MG63 (cell line): ENCODE measurements around the gene ISLR. TPM values are rescaled to one million over a fixed set of nuclear protein-coding genes. Genes with fewer than 3 reads are reported as not detected.

ENCODE experiments used
- DNase-seq: peaks from one replicate; pipeline ENCODE4 v3.0.0-alpha.2; 2020
- H3K27me3 ChIP-seq: fragments of 250-450 bp; sonication (Bioruptor Pico); 2 replicates; pipeline ENCODE4 v1.5.1; 2020; ENCODE audit warnings: mild to moderate bottlenecking, moderate library complexity
- H3K36me3 ChIP-seq: fragments of 250-450 bp; sonication (Bioruptor Pico); 2 replicates; pipeline ENCODE4 v1.5.1; 2020; ENCODE audit warnings: mild to moderate bottlenecking, moderate library complexity
- H3K4me3 ChIP-seq: fragments of 250-450 bp; sonication (Bioruptor Pico); 2 replicates; pipeline ENCODE4 v1.5.1; 2020; ENCODE audit warnings: mild to moderate bottlenecking, moderate library complexity
- H3K9me3 ChIP-seq: fragments of 250-450 bp; sonication (Bioruptor Pico); 2 replicates; pipeline ENCODE4 v1.5.1; 2020; ENCODE audit warnings: mild to moderate bottlenecking, moderate library complexity
- total RNA-seq: library from RNA; depleted of rRNA; stranded (reverse); fragments of >200 nt; shearing (Covaris generic); gene quantifications from 2 replicates; pipeline ENCODE4 v1.2.3, GENCODE V29; 2014; ENCODE audit warnings: low replicate concordance

Gene ISLR
- total RNA-seq, 1 experiment from 2014 or later: not detected

DNA sequence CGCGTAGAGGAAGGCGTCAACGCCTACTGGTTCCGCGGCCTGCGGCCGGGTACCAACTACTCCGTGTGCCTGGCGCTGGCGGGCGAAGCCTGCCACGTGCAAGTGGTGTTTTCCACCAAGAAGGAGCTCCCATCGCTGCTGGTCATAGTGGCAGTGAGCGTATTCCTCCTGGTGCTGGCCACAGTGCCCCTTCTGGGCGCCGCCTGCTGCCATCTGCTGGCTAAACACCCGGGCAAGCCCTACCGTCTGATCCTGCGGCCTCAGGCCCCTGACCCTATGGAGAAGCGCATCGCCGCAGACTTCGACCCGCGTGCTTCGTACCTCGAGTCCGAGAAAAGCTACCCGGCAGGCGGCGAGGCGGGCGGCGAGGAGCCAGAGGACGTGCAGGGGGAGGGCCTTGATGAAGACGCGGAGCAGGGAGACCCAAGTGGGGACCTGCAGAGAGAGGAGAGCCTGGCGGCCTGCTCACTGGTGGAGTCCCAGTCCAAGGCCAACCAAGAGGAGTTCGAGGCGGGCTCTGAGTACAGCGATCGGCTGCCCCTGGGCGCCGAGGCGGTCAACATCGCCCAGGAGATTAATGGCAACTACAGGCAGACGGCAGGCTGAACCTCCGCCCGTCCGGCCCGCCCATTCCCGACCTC lies 39.0 kb upstream of the ISLR start:
- peak; percentile 35 for DNase-seq
- Histone ChIP-seq H3K27me3 (peaks cover 32% of the 10 kb centered on the region), H3K36me3 (no peaks in the 10 kb centered on the region), H3K9me3 (no peaks in the 10 kb centered on the region), H3K4me3 (no peak overlapping the region)

- H3K36me3 ChIP-seq: no peaks in the 10 kb centered on the region
- no peak overlapping the region; the same call in 1 of the 2 replicates for H3K4me3 ChIP-seq
- no peak for DNase-seq
- no peaks in the 10 kb centered on the region for H3K9me3 ChIP-seq
- H3K27me3 ChIP-seq: peaks cover 27% of the 10 kb centered on the region
Observed at GRCh38 chr15:74135041-74135565, 38.4 kb upstream of the ISLR start.

DNA sequence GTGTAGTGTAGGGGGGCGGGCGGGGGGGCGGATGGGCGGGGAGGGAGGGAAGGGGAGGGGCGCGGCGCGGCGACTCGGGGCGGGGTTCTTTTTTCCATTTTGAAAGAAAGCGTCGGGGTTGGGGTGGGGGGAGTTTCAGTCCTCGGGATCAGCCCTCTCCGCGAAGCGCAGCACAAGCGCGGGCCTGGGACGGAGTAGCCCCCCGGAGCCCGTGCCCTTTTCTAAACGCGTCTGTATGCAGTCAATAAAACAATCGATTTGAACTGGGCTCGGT lies 37.0 kb upstream of the ISLR start:
- Histone ChIP-seq H3K9me3 (no peaks in the 10 kb centered on the region), H3K27me3 (peaks cover 13% of the 10 kb centered on the region), H3K4me3 (peak overlapping the region; percentile 53), H3K36me3 (no peaks in the 10 kb centered on the region)
- no peak for DNase-seq

GRCh38 chr15:74136814-74137536 lies 36.5 kb upstream of the ISLR start:
- no peaks in the 10 kb centered on the region for H3K36me3 ChIP-seq
- H3K27me3 ChIP-seq: peaks cover 9% of the 10 kb centered on the region; the same call in 1 of the 2 replicates
- peak overlapping the region; percentile 53 for H3K4me3 ChIP-seq
- no peaks in the 10 kb centered on the region for H3K9me3 ChIP-seq
- no peak for DNase-seq

DNA sequence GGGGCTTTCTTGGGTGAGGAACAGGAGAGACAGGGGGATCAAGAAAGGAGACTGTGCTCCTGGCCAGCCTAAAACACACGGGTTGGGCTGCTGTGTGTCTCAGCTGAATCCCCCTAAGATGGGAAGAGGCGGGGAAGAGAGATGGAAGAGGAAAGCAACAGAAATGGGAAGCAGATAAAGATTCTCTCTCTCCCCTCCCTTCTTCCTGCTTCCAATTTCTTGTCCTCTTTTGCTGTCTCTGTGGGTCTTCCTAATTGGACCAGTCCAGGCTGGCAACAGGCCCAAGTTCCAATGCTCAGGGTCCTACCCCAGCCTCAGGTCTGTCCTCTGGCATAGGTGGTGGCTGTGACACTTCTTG lies 36.0 kb upstream of the ISLR start:
- no peak overlapping the region for H3K4me3 ChIP-seq
- H3K9me3 ChIP-seq: no peaks in the 10 kb centered on the region
- no peak for DNase-seq
- peaks cover 7% of the 10 kb centered on the region; the same call in 1 of the 2 replicates for H3K27me3 ChIP-seq
- H3K36me3 ChIP-seq: no peaks in the 10 kb centered on the region

GRCh38 chr15:74138642-74139041 lies 34.9 kb upstream of the ISLR start:
- no peaks in the 10 kb centered on the region for H3K27me3 ChIP-seq
- H3K9me3 ChIP-seq: no peaks in the 10 kb centered on the region
- no peak overlapping the region for H3K4me3 ChIP-seq
- DNase-seq: no peak
- H3K36me3 ChIP-seq: no peaks in the 10 kb centered on the region

DNA sequence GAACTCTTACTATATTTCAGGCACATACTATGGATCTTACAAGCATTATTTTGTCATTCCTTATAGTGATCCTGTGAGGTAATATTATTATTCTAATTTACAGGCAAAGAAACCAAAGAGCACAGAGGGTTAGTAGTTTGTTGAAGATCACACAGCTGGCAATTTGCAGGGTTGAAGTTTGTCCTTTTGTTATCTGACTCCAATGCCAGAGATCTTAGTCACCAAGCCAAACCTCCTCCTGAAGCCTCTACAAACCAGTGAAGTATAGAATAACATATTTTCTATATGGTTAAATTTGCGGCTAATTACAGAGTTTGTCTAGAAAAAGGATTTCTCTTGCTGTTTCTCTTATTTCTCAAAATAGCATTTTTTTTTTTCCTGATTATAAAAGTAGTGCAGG lies 31.9 kb upstream of the ISLR start:
- Histone ChIP-seq H3K27me3 (0 out of 2 replicates have a peak, but pooled peaks cover 4% of the 10 kb centered on the region), H3K36me3 (no peaks in the 10 kb centered on the region), H3K4me3 (no peak overlapping the region), H3K9me3 (no peaks in the 10 kb centered on the region)
- DNase-seq: no peak

DNA sequence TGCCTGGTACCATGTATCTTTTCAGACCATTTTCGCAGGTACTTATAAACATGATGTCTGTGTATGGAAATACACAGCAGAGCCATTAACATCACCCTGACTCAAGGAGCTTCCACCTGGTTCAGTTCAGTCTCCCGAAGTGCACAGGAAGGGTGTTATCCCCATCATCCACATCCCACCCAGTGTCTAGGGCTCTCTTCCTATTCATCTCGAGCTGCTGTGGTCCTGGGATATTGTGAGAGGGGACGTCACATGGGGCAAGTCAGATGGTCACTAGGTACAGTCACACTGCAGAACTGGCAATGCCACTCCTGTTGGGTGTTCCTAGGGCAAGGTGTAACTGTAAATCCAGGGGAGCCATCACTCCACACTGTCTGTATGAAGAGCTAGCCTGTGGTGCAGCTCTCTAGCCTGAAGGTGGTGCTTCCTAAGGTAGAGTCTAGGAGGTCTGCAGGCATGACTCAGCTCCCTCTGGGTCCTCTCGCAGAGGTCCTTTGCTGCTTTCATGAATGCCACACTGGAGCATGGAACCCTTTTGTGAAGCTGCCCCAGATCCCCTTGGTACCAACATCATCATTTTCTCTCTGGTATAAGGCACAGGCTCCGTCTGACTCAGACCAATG lies 29.2 kb upstream of the ISLR start:
- no peak for DNase-seq
- Histone ChIP-seq H3K36me3 (no peaks in the 10 kb centered on the region), H3K27me3 (0 out of 2 replicates have a peak, but pooled peaks cover 10% of the 10 kb centered on the region), H3K9me3 (peaks cover 2% of the 10 kb centered on the region; the same call in 1 of the 2 replicates), H3K4me3 (no peak overlapping the region)

DNA sequence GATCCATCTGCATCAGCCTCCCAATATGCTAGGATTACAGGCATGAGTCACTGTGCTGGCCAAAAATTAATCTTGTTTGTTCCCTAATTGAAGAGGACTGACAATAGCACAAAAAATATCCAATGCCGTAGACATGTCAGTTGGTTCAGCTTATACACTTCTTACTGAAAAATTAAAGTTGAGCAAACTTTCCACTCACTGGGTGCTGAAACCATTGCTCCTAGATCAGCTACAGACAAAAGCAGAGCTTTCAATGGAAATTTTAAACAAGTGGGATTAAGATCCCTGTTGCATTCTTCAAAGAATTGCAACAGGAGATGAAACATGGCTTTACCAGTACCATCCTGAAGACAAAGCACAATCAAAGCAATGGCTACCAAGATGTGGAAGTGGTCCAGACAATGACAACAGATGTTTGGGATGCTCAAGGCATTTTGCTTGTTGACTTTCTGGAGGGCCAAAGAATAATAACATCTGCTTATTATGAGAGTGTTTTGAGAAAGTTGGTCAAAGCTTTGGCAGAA lies 27.2 kb upstream of the ISLR start:
- Histone ChIP-seq H3K4me3 (no peak overlapping the region), H3K27me3 (0 out of 2 replicates have a peak, but pooled peaks cover 10% of the 10 kb centered on the region), H3K9me3 (peaks cover 2% of the 10 kb centered on the region; the same call in 1 of the 2 replicates), H3K36me3 (no peaks in the 10 kb centered on the region)
- no peak for DNase-seq

GRCh38 chr15:74147051-74147450 lies 26.5 kb upstream of the ISLR start:
- H3K27me3 ChIP-seq: 0 out of 2 replicates have a peak, but pooled peaks cover 10% of the 10 kb centered on the region
- no peak overlapping the region for H3K4me3 ChIP-seq
- peaks cover 2% of the 10 kb centered on the region; the same call in 1 of the 2 replicates for H3K9me3 ChIP-seq
- no peak for DNase-seq
- H3K36me3 ChIP-seq: no peaks in the 10 kb centered on the region

GRCh38 chr15:74155766-74156417 lies 17.6 kb upstream of the ISLR start:
- DNase-seq: no peak
- H3K36me3 ChIP-seq: no peaks in the 10 kb centered on the region
- H3K27me3 ChIP-seq: no peaks in the 10 kb centered on the region
- no peak overlapping the region for H3K4me3 ChIP-seq
- H3K9me3 ChIP-seq: no peaks in the 10 kb centered on the region

- Histone ChIP-seq H3K27me3 (no peaks in the 10 kb centered on the region), H3K4me3 (no peak overlapping the region), H3K9me3 (no peaks in the 10 kb centered on the region), H3K36me3 (no peaks in the 10 kb centered on the region)
- DNase-seq: no peak
Observed at GRCh38 chr15:74156678-74157411, 16.7 kb upstream of the ISLR start.

DNA sequence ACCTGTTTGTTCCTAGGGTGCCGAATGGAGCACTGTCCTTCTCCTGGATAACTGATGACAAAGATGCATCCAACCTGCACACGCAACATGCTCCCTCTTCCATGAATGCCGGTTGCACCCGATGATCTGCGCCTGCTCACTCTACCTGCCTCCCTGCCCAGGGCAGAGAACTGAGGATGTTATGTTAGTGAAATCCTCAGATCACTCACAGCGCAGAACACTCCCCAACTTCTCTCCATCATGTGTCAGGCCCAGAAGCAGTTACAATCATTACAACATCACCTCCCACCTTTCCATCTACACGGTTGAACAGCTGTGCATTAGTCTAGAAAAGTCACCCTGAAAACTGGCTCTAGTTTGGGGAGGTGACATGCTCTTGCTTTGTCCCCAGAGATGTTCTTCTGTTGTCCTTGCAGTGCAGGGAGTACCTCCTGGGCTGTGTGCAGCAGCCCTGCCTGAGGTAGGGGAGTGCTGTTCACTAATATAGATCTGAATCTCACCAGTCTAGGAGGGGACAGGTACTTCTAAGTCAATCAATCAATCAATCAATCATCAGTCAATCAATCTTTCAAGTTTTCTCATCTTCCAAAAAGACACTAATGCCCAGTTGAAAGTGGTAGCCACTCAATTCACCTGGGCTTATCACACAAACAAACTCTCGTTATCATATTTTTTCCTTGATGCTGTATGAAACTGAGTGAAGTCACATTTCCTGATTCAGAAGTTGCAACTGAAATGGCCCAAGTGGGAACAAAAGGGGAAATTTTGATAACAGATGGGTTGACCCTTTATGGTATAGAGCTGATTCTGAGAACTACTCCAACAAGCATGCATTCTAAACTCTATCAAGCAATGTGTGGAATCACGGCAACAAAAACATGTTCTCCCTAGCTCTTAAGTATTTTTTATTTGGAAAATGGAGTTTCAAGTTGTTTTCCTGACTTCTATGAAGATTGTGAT lies 15.4 kb upstream of the ISLR start:
- Histone ChIP-seq H3K27me3 (no peaks in the 10 kb centered on the region), H3K36me3 (no peaks in the 10 kb centered on the region), H3K9me3 (no peaks in the 10 kb centered on the region), H3K4me3 (no peak overlapping the region)
- no peak for DNase-seq

DNA sequence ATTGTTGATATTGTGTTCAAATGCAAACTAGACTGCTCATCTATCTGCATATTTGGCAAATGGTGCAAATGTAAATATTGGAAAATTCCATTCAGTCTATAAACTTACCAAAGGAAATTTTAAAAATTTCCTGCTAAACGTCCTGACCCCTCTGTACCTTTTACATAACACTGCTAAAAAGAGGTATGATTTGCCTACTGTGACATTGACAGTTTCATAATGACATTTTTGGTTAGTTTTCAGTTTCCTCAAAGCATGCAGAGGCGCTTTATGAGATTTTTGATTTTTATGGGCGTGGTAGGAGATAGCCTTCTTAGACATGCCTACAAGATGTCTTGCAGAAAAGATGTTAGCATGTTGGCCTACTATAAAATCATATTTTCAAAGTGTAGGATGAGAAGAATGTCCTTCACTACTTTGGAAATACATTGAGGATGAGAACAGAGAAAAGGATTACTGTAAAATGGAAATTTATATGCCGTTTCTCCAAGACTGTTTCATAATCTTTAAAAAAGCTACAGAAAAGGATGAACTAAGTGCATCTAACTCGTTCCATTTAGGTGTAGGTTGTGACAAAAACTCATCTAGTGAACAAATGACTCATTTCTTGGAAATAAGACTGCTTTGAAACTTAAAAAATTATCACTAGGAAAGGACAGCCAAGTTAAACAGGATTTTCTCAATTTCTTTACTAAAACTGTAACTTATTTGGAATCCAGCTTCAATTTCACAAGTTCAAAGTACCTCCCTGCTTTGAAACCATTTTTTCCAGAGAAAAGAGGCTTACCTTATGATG lies 14.5 kb upstream of the ISLR start:
- Histone ChIP-seq H3K4me3 (no peak overlapping the region), H3K36me3 (no peaks in the 10 kb centered on the region), H3K27me3 (no peaks in the 10 kb centered on the region), H3K9me3 (no peaks in the 10 kb centered on the region)
- no peak for DNase-seq

DNA sequence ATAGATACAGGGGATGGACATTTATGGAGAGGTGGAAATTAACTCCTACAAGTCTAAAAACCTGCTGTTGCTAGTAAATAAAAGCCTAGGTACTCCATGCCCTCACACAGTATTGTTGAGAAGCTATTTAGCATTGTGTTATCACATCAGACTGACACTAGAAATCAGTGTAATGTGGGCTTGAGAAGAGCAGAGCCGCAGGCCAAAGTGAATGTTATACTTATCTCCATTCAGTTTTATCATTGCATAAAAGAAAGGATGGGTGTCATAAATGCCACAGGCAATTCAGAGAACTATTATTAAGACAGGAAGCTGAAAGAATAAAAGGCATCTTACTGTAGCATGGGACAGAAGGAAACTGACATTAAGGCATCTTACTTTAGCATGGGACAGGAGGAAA lies 13.7 kb upstream of the ISLR start:
- no peak for DNase-seq
- H3K4me3 ChIP-seq: no peak overlapping the region
- H3K27me3 ChIP-seq: no peaks in the 10 kb centered on the region
- no peaks in the 10 kb centered on the region for H3K36me3 ChIP-seq
- no peaks in the 10 kb centered on the region for H3K9me3 ChIP-seq
